HG02763 (cell line): ENCODE results near the gene CD2AP.

Source experiments
- ATAC-seq: cut with Tn5 transposase; IDR thresholded peaks from one replicate; pipeline ENCODE4 v1.9.1; 2021; ENCODE audit warnings: mild to moderate bottlenecking, moderate library complexity; ENCODE audit not compliant: unreplicated experiment

The CD2AP gene

GRCh38 chr6:47671777-47672176, 194.2 kb downstream of the CD2AP start:
- ATAC-seq, result no peak

GRCh38 chr6:47672816-47673215, 195.2 kb downstream of the CD2AP start:
- ATAC-seq, result no peak

GRCh38 chr6:47674673-47675072, 197.1 kb downstream of the CD2AP start:
- ATAC-seq, result no peak
